GM13977 (cell line): ENCODE results near the gene GNPNAT1.
"Not testable (repeated sequence)": the region's sequence is repeated elsewhere in the genome, so short reads cannot be mapped to it uniquely, and the experiment has no call there.

Experiments
- DNase-seq: peaks from one replicate; pipeline ENCODE4 v3.0.0; 2012; ENCODE audit warnings: low spot score
- in situ Hi-C: fragments of 300-500 bp; cut with MboI; formaldehyde crosslinking; loops from one replicate; pipeline ENCODE4 v1.12.0; 2022; ENCODE audit warnings: low sequenced_read_pairs, low pct_unique_long_range_greater_than_20kb, mixed read lengths, inconsistent platforms; ENCODE audit not compliant: unreplicated experiment
- TF ChIP-seq, protein P1 (sequence below): IDR thresholded peaks from 2 replicates; pipeline ENCODE4 v1.5.1; 2012; ENCODE audit warnings: mild to moderate bottlenecking, control low read depth; ENCODE audit not compliant: insufficient read depth; ENCODE audit errors: extremely low read depth, missing control alignments

The GNPNAT1 gene

GRCh38 chr14:52781629-52782028 is 9.8 kb downstream of the GNPNAT1 start:
- no peak for DNase-seq
- TF ChIP-seq, protein P1, sequence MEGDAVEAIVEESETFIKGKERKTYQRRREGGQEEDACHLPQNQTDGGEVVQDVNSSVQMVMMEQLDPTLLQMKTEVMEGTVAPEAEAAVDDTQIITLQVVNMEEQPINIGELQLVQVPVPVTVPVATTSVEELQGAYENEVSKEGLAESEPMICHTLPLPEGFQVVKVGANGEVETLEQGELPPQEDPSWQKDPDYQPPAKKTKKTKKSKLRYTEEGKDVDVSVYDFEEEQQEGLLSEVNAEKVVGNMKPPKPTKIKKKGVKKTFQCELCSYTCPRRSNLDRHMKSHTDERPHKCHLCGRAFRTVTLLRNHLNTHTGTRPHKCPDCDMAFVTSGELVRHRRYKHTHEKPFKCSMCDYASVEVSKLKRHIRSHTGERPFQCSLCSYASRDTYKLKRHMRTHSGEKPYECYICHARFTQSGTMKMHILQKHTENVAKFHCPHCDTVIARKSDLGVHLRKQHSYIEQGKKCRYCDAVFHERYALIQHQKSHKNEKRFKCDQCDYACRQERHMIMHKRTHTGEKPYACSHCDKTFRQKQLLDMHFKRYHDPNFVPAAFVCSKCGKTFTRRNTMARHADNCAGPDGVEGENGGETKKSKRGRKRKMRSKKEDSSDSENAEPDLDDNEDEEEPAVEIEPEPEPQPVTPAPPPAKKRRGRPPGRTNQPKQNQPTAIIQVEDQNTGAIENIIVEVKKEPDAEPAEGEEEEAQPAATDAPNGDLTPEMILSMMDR = no peak
- in situ Hi-C loops = no loop called here

DNA sequence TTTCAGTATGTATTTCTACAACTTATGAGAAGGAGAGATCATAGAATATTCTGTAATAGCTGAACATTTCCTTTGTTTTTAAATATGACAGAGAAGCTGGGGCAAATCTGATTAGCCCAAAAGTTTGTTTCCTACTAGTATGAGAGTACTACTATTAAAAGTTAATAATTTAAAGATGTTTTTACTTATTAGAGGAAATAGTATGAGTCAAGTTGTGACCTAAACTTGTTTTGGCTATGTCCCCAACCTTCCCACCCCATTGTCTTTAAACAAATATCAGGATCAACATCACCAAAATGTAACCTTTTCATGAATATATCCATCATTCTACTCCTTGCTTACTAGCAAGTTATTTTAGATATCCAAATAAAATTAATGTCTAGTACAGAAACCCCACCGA is 10.5 kb downstream of the GNPNAT1 start:
- TF ChIP-seq, protein P1 = no peak
- DNase-seq = no peak
- in situ Hi-C loops = no loop called here

- TF ChIP-seq, protein P1 = no peak
- in situ Hi-C loops = no loop called here
- no peak for DNase-seq
Observed at GRCh38 chr14:52778702-52779101, 12.7 kb downstream of the GNPNAT1 start.

GRCh38 chr14:52776816-52777215 is 14.6 kb downstream of the GNPNAT1 start:
- in situ Hi-C loops = no loop called here
- DNase-seq = no peak
- TF ChIP-seq, protein P1 = no peak

- in situ Hi-C loops = no loop called here
- TF ChIP-seq, protein P1 = no peak
- no peak for DNase-seq
Observed at GRCh38 chr14:52769887-52770286, 21.5 kb downstream of the GNPNAT1 start.

- in situ Hi-C loops = no loop called here
- TF ChIP-seq, protein P1 = no peak
- DNase-seq = no peak
Observed at GRCh38 chr14:52767058-52767833, 24.2 kb downstream of the GNPNAT1 start.

GRCh38 chr14:52762923-52763322 is 28.5 kb downstream of the GNPNAT1 start:
- in situ Hi-C loops, DNase-seq: not testable (repeated sequence)
